NCI-H2107 treated with DMSO at 0.1 percent for 48 hours (cell line): Measurements from ENCODE around the gene FGD3.
"Not testable (repeated sequence)": the region's sequence is repeated elsewhere in the genome, so short reads cannot be mapped to it uniquely, and the experiment has no call there.

Experiments
- DNase-seq: peaks from one replicate; lab custom pipeline; 2025; ENCODE audit not compliant: unreplicated experiment; lab: John Stamatoyannopoulos, UW

Gene FGD3

GRCh38 chr9:92974761-92975755 lies 27.7 kb downstream of the FGD3 start:
- DNase-seq, result no peak

DNA sequence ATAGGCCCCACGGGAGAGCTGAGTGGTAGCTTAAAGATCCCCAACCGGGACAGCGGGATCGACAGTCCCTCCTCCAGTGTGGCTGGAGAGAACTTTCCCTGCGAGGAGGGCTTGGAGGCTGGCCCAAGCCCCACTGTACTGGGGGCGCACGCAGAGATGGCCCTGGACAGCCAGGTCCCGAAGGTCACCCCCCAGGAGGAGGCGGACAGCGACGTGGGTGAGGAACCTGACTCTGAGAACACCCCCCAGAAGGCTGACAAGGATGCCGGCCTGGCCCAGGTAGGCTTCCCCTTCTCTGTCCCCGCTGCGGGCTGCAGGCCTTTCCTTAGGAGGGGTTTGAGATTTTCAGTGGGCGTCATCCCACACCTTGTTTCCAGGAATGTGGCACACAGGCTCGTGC lies 29.1 kb downstream of the FGD3 start:
- DNase-seq, result no peak

GRCh38 chr9:92977279-92977678 lies 30.0 kb downstream of the FGD3 start:
- no peak for DNase-seq

DNA sequence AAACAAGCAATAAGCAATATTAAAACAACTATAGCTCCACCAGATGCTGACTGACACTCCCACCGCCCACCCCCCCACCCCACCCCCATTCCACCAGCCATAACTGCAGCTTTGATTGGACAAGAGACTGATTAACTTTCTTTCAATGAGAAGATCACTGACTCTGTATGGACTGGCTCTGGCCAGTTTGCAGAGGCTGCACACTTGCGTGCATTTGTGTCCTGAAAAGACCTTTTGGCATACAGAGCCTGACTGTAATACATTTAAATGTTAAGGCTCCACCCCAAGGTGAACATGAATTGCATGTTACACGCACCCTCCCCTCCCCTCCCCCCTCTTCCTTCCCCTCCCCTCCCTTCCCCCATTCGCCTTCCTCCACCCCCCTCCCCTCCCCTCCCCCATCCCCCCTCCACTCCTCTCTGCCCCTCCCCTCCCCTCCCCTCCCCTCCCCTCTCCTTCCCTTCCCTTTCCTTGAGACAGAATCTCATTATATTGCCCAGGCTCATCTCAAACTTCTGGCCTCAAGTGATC lies 31.1 kb downstream of the FGD3 start:
- DNase-seq, result no peak

DNA sequence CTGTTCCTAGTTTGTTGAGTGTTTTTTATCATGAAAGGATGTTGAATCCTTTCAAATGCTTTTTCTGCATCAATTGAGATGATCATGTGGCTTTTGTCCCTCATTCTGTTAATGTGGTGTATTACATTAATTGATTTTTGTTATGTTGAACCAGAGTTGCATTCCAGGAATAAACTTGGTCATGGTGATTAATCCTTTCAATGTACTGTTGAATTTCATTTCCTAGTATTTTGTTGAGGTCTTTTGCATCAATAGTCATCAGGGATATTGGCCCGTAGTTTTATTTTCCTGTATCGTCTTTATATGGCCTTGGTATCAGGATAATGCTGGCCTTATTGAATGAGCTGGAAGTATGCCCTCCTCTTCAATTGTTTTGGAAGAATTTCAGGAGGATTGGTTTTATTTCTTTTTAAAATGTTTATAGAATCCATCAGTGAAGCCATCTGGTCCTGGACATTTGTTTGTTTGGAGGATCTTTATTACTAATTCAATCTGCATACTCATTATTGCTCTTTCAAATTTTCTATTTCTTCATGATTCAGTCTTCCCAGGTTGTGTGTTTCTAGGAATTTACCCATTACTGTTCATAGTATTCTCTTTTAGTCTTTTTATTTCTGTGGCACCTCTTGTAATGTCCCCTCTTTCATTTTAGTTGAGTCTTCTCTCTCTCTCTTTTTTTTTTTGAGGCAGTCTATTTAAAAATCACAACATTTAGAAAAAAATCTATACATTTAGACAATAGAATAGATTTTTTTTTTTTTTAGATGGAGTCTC lies 32.1 kb downstream of the FGD3 start:
- no peak for DNase-seq

- no peak for DNase-seq
These were observed 32.9 kb downstream of the FGD3 start for GRCh38 chr9:92980085-92980745.

GRCh38 chr9:92982130-92982529 lies 34.8 kb downstream of the FGD3 start:
- no peak for DNase-seq

- no peak for DNase-seq
These were observed 36.8 kb downstream of the FGD3 start for GRCh38 chr9:92983984-92984589.

GRCh38 chr9:92984976-92985375 lies 37.7 kb downstream of the FGD3 start:
- DNase-seq, result no peak

GRCh38 chr9:92986176-92987119 lies 39.1 kb downstream of the FGD3 start:
- no peak for DNase-seq

- no peak for DNase-seq
These were observed 41.0 kb downstream of the FGD3 start for GRCh38 chr9:92988215-92988768.

DNA sequence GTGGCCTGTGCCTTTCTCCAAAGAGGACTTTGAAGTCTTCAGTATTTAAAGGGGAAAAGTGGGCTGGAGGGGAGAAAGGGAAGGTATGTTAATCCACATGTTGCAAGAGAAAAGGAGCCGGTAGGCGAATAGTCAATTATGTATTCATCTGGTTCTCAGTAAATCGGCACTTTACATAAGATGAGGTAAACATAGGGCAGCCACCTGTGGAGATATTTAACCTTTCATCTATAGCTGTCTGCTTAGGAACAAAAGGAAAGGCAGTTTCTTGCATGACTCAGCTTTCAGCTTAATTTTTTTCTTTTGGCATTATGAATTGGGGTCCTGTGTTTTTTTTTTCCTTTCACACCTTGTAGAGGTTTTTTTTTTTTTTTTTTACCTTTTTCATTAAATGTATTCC lies 42.2 kb downstream of the FGD3 start:
- peak; percentile 70 for DNase-seq

DNA sequence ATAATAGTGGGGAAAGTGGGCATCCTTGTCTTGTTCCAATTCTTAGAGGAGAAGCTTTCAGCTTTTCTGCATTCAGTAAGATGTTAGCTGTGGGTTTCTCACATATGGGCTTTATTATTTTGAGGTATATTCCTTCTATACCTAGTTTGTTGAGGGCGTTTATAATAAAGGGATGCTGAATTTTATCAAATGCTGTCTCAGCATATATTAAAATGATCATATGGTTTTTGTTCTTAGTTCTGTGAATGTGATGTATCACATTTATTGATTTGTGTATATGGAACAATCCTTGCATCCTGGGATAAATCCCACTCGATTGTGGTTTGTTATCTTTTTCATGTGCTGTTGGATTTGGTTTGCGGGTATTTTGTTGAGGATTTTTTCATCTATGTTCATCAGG lies 43.1 kb downstream of the FGD3 start:
- no peak for DNase-seq

DNA sequence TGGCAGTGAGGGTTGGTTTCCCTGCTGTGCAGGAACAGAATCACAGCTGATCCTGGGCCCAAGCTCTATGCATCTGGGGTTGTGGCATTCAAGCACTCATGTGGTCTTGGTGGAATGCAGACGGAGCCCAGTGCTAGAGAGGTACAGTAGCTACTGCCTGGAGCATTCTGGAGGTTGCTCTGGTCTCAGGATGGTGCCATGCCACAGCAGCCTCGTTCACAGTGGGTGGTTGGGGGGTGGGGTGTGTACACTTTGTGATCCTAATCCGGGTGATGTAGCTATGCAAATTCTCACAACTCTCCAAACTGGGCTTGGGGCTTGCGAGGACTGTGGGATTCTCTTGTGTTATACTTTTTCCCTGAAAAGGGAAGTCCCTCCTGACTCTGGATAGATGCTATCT lies 45.2 kb downstream of the FGD3 start:
- DNase-seq, result peak; percentile 37

DNA sequence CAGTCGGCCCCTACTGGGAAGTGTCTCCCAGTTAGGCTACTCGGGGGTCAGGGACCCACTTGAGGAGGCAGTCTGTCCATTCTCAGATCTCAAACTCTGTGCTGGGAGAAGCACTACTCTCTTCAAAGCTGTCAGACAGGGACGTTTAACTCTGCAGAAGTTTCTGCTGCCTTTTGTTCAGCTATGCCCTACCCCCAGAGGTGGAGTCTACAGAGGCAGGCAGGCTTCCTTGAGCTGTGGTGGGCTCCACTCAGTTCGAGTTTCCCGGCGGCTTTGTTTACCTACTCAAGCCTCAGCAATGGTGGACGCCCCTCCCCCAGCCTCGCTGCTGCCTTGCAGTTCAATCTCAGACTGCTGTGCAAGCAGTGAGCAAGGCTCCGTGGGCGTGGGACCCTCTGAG lies 51.5 kb downstream of the FGD3 start:
- not testable (repeated sequence) for DNase-seq

GRCh38 chr9:93001031-93001430 lies 53.7 kb downstream of the FGD3 start:
- no peak for DNase-seq

- DNase-seq, result no peak
These were observed 55.4 kb downstream of the FGD3 start for GRCh38 chr9:93002700-93003099.

- DNase-seq, result peak; percentile 6
These were observed 56.5 kb downstream of the FGD3 start for GRCh38 chr9:93003552-93004407.
